HCT116 (cell line): ENCODE measurements around the gene ANKS4B. TPM values are rescaled to one million over a fixed set of nuclear protein-coding genes. Genes with fewer than 3 reads are reported as not detected.

Experiments used
- ATAC-seq: fragments of 200-7000 bp; cut with Tn5 transposase; 2 replicates; pipeline ENCODE4 v1.9.1; 2020; ENCODE audit warnings: mild to moderate bottlenecking, moderate library complexity
- BruUV-seq: library from RNA; stranded (reverse); fragments of 400-500 nt; replicated peaks from 2 replicates; lab custom pipeline; 2021; lab: Mats Ljungman, UMichigan
- CTCF ChIA-PET: fragments of 300-600 bp; sonication (Branson Sonifier 250); formaldehyde crosslinking; loops from one replicate; lab custom pipeline; 2021; ENCODE audit warnings: antibody characterized with exemption; lab: Charles Lee
- POLR2A ChIA-PET: fragments of 300-600, 350-600 bp; sonication (Branson Sonifier 250); formaldehyde crosslinking; loops from one replicate; lab custom pipeline; 2021; ENCODE audit warnings: antibody characterized with exemption; lab: Charles Lee
- RAD21 ChIA-PET, 2 experiments: fragments of 300-600 bp; sonication (Branson Sonifier 250); formaldehyde crosslinking; loops; one replicate each; lab custom pipeline; 2023; ENCODE audit warnings: low total read pairs in 2 of 2; ENCODE audit not compliant: uncharacterized antibody in 2 of 2, unreplicated experiment in 2 of 2, low non-redundant PET in 1 of 2; lab: Charles Lee
- DNase-seq: peaks from one replicate; pipeline ENCODE4 v3.0.0-alpha.2; 2010; ENCODE audit warnings: low read depth, low spot score
- H2AFZ ChIP-seq: fragments of 200-600 bp; shearing (Covaris generic), sonication (generic); 2 replicates; pipeline ENCODE4 v1.6.1; 2017; ENCODE audit warnings: low read depth, mixed run types, mixed read lengths, antibody characterized with exemption, low read length; ENCODE audit not compliant: poor library complexity, severe bottlenecking
- H3K27ac ChIP-seq: 2 replicates; pipeline ENCODE4 v1.5.1; 2012; ENCODE audit warnings: low read depth, low read length
- H3K27me3 ChIP-seq: fragments of 200-600 bp; sonication (generic); 2 replicates; pipeline ENCODE4 v1.6.1; 2016; ENCODE audit warnings: mixed run types, low read length, mixed read lengths; ENCODE audit not compliant: insufficient read depth
- H3K36me3 ChIP-seq, 2 experiments: fragments of 200-500 bp in 1 of 2; fragments of 200-600 bp in 1 of 2; sonication (Bioruptor generic) in 1 of 2; sonication (generic) in 1 of 2; 2 replicates each; pipeline versions ENCODE4 v1.5.1 to v1.6.1; 2014 to 2016; ENCODE audit warnings: low read length in 2 of 2, inconsistent platforms in 1 of 2, mixed read lengths in 1 of 2, mixed run types in 1 of 2; ENCODE audit not compliant: insufficient read depth in 2 of 2, control insufficient read depth in 1 of 2
- H3K4me1 ChIP-seq, 2 experiments: fragments of 200-600 bp in 1 of 2; sonication (generic) in 1 of 2; 2 replicates each; pipeline versions ENCODE4 v1.5.1 to v1.6.1; 2012 to 2017; ENCODE audit warnings: low read length in 2 of 2, inconsistent platforms in 1 of 2, mild to moderate bottlenecking in 1 of 2, mixed read lengths in 1 of 2, mixed run types in 1 of 2, moderate library complexity in 1 of 2; ENCODE audit not compliant: insufficient read depth in 2 of 2, control insufficient read depth in 1 of 2
- H3K4me2 ChIP-seq: fragments of 200-600 bp; sonication (generic); 2 replicates; pipeline ENCODE4 v1.6.1; 2017; ENCODE audit warnings: mixed run types, low read length, mixed read lengths
- H3K4me3 ChIP-seq, 2 experiments: fragments of 200-600 bp in 1 of 2; sonication (generic) in 1 of 2; replicated peaks in 1 of 2; 2 replicates each; pipeline ENCODE4 v1.5.1; 2011 to 2016; ENCODE audit warnings: low read length in 2 of 2, control low read depth in 1 of 2, low read depth in 1 of 2, mild to moderate bottlenecking in 1 of 2, mixed read lengths in 1 of 2, mixed run types in 1 of 2
- H3K79me2 ChIP-seq: fragments of 200-600 bp; sonication (generic); 2 replicates; pipeline ENCODE4 v1.6.1; 2017; ENCODE audit warnings: mild to moderate bottlenecking, mixed run types, low read length, moderate library complexity, mixed read lengths; ENCODE audit not compliant: insufficient read depth
- H3K9ac ChIP-seq: fragments of 200-600 bp; sonication (generic); 2 replicates; pipeline ENCODE4 v1.6.1; 2016; ENCODE audit warnings: low read length, mixed read lengths
- H3K9me2 ChIP-seq: fragments of 200-600 bp; sonication (generic), shearing (Covaris generic); 2 replicates; pipeline ENCODE4 v1.6.1; 2017; ENCODE audit warnings: mixed run types, mild to moderate bottlenecking, moderate library complexity; ENCODE audit not compliant: insufficient read depth
- H3K9me3 ChIP-seq, 2 experiments: fragments of 200-500 bp in 1 of 2; fragments of 200-600 bp in 1 of 2; sonication (Bioruptor generic) in 1 of 2; sonication (generic) in 1 of 2; 2 replicates each; pipeline ENCODE4 v1.6.1; 2014 to 2017; ENCODE audit warnings: low read length in 2 of 2, mixed read lengths in 2 of 2, inconsistent platforms in 1 of 2, low read depth in 1 of 2, mild to moderate bottlenecking in 1 of 2, mixed run types in 1 of 2, moderate library complexity in 1 of 2; ENCODE audit not compliant: control insufficient read depth in 1 of 2, insufficient read depth in 1 of 2
- H4K20me1 ChIP-seq: fragments of 200-600 bp; sonication (generic), shearing (Covaris generic); 2 replicates; pipeline ENCODE4 v1.6.1; 2017; ENCODE audit warnings: mixed run types, mild to moderate bottlenecking, moderate library complexity; ENCODE audit not compliant: insufficient read depth
- EGR1 ChIP-seq: IDR thresholded peaks from 2 replicates; pipeline ENCODE4 v1.6.1; 2012; ENCODE audit warnings: low read depth
- EZH2 ChIP-seq: fragments of 200-600 bp; sonication (generic); IDR thresholded peaks from 2 replicates; pipeline ENCODE4 v1.6.1; 2017; ENCODE audit warnings: antibody characterized with exemption, mixed run types
- EZH2phosphoT487 ChIP-seq: fragments of 200-600 bp; IDR thresholded peaks from 2 replicates; pipeline ENCODE4 v1.6.1; 2018; ENCODE audit warnings: antibody characterized with exemption, borderline replicate concordance
- JUND ChIP-seq: IDR thresholded peaks from 2 replicates; pipeline ENCODE4 v1.6.1; 2012
- POLR2AphosphoS5 ChIP-seq: IDR thresholded peaks from 2 replicates; pipeline ENCODE4 v1.6.1; 2011; ENCODE audit warnings: mild to moderate bottlenecking, low read depth, low read length, moderate library complexity
- SIN3A ChIP-seq: IDR thresholded peaks from 2 replicates; pipeline ENCODE4 v1.6.1; 2012; ENCODE audit warnings: low read depth
- SP1 ChIP-seq: IDR thresholded peaks from 2 replicates; pipeline ENCODE4 v1.6.1; 2012; ENCODE audit warnings: low read depth
- ZBTB33 ChIP-seq: IDR thresholded peaks from 2 replicates; pipeline ENCODE4 v1.6.1; 2011; ENCODE audit warnings: mild to moderate bottlenecking, low read length, moderate library complexity; ENCODE audit not compliant: insufficient replicate concordance; ENCODE audit errors: extremely low read depth
- ZFX ChIP-seq: fragments of 450-650 bp; IDR thresholded peaks from 2 replicates; pipeline ENCODE4 v1.6.1; 2017
- ZNF274 ChIP-seq: fragments of 200-500 bp; sonication (Bioruptor generic); IDR thresholded peaks from 2 replicates; pipeline ENCODE4 v1.6.1; 2014; ENCODE audit warnings: mild to moderate bottlenecking, low read depth, low read length, inconsistent platforms
- intact Hi-C: fragments of 100-400 bp; cut with micrococcal nuclease; formaldehyde crosslinking; loops from 2 replicates; pipeline ENCODE4 v1.10.0; 2022
- total RNA-seq: library from RNA; stranded (reverse); gene quantifications from one replicate; pipeline ENCODE4 v1.2.1, GENCODE V29; 2021; ENCODE audit not compliant: unreplicated experiment
- TF ChIP-seq, protein P1 (sequence below), 3 experiments: fragments of 200-600 bp in 1 of 3; sonication (generic) in 1 of 3; IDR thresholded peaks in 2 of 3; conservative IDR thresholded peaks in 1 of 3; 2 replicates each; pipeline ENCODE4 v1.5.1; 2012 to 2017; ENCODE audit warnings: low read depth in 2 of 3, low read length in 2 of 3, antibody characterized with exemption in 1 of 3, borderline replicate concordance in 1 of 3, control low read depth in 1 of 3, mild to moderate bottlenecking in 1 of 3, mixed read lengths in 1 of 3, mixed run types in 1 of 3, moderate library complexity in 1 of 3; ENCODE audit not compliant: insufficient read depth in 1 of 3
- TF ChIP-seq, protein P2 (sequence below): IDR thresholded peaks from 2 replicates; pipeline ENCODE4 v1.6.1; 2012

ANKS4B gene
- total RNA-seq, 1 experiment from 2014 or later = not detected

- POLR2A ChIA-PET = no interaction called here
Observed at GRCh38 chr16:21205303-21205702, 28.2 kb upstream of the ANKS4B start.

GRCh38 chr16:21206550-21206949 is 26.9 kb upstream of the ANKS4B start:
- POLR2A ChIA-PET = no interaction called here
- Histone ChIP-seq H3K27me3 (peaks cover 8% of the 10 kb centered on the region; the same call in 1 of the 2 replicates), H3K9me2 (no peaks in the 10 kb centered on the region), H3K4me3 (no peak overlapping the region), H3K9me3 (no peaks in the 10 kb centered on the region), H3K4me2 (no peak overlapping the region), H3K4me1 (0 out of 4 replicates have a peak, but pooled peaks cover 0 to 2% of the 10 kb centered on the region in 2 experiments), H3K9ac (no peak overlapping the region), H4K20me1 (no peaks in the 10 kb centered on the region), H3K79me2 (no peaks in the 10 kb centered on the region), H2AFZ (no peak overlapping the region), H3K36me3 (no peaks in the 10 kb centered on the region), H3K27ac (no peak overlapping the region)
- CTCF ChIA-PET = no interaction called here
- RAD21 ChIA-PET = no interaction called here
- no peak for DNase-seq
- BruUV-seq = no TSS peak
- ATAC-seq = no peak
- intact Hi-C loops = no loop called here
- TF ChIP-seq, protein P1, sequence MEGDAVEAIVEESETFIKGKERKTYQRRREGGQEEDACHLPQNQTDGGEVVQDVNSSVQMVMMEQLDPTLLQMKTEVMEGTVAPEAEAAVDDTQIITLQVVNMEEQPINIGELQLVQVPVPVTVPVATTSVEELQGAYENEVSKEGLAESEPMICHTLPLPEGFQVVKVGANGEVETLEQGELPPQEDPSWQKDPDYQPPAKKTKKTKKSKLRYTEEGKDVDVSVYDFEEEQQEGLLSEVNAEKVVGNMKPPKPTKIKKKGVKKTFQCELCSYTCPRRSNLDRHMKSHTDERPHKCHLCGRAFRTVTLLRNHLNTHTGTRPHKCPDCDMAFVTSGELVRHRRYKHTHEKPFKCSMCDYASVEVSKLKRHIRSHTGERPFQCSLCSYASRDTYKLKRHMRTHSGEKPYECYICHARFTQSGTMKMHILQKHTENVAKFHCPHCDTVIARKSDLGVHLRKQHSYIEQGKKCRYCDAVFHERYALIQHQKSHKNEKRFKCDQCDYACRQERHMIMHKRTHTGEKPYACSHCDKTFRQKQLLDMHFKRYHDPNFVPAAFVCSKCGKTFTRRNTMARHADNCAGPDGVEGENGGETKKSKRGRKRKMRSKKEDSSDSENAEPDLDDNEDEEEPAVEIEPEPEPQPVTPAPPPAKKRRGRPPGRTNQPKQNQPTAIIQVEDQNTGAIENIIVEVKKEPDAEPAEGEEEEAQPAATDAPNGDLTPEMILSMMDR (IDR thresholded peaks at IDR 0.05 in 2 of 3, conservative IDR thresholded peaks at IDR 0.05 in 1 of 3; ENCODE audit: borderline replicate concordance in 1 of 3, insufficient read depth in 1 of 3, low read depth in 2 of 3, low read length in 2 of 3) = no peak
- TF ChIP-seq JUND = no peak
- no peak for TF ChIP-seq ZFX
- no peak for TF ChIP-seq EZH2
- TF ChIP-seq SIN3A = no peak
- TF ChIP-seq ZNF274 = no peak
- no peak for TF ChIP-seq POLR2AphosphoS5
- TF ChIP-seq, protein P2, sequence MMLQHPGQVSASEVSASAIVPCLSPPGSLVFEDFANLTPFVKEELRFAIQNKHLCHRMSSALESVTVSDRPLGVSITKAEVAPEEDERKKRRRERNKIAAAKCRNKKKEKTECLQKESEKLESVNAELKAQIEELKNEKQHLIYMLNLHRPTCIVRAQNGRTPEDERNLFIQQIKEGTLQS = no peak
- no peak for TF ChIP-seq SP1
- no peak for TF ChIP-seq EGR1
- TF ChIP-seq EZH2phosphoT487 = no peak

More at GRCh38 chr16:21205303-21205702, 28.2 kb upstream of the ANKS4B start:
- Histone ChIP-seq H4K20me1 (no peaks in the 10 kb centered on the region), H3K9me2 (no peaks in the 10 kb centered on the region), H3K4me1 (0 out of 4 replicates have a peak, but pooled peaks cover 0 to 2% of the 10 kb centered on the region in 2 experiments), H3K9me3 (no peaks in the 10 kb centered on the region), H3K27ac (no peak overlapping the region), H3K4me3 (no peak overlapping the region), H2AFZ (no peak overlapping the region), H3K27me3 (peaks cover 8% of the 10 kb centered on the region; the same call in 1 of the 2 replicates), H3K36me3 (no peaks in the 10 kb centered on the region), H3K4me2 (no peak overlapping the region), H3K9ac (no peak overlapping the region), H3K79me2 (no peaks in the 10 kb centered on the region)
- ChIA-PET RAD21 (no interaction called here), CTCF (interaction anchor here (0.6 kb wide), 1 partner anchor 17 kb away, joined by 3 read pairs; no protein-coding TSS in a partner anchor)
- intact Hi-C loops = no loop called here
- BruUV-seq = no TSS peak
- ATAC-seq = no peak
- DNase-seq = no peak
- TF ChIP-seq ZBTB33 (no peak), JUND (no peak)
